ENCODE data around the gene RAB40C.
A peak's percentile ranks its signal among the peaks of the same experiment; 100 is the strongest.
"Not testable (repeated sequence)": the region's sequence is repeated elsewhere in the genome, so short reads cannot be mapped to it uniquely, and the experiment has no call there.

Gene RAB40C

GRCh38 chr16:591231-591630, 1.4 kb downstream of the RAB40C start:
- DNase-seq, result no peak

GRCh38 chr16:591892-592517, 2.1 kb downstream of the RAB40C start:
- no peak for DNase-seq

DNA sequence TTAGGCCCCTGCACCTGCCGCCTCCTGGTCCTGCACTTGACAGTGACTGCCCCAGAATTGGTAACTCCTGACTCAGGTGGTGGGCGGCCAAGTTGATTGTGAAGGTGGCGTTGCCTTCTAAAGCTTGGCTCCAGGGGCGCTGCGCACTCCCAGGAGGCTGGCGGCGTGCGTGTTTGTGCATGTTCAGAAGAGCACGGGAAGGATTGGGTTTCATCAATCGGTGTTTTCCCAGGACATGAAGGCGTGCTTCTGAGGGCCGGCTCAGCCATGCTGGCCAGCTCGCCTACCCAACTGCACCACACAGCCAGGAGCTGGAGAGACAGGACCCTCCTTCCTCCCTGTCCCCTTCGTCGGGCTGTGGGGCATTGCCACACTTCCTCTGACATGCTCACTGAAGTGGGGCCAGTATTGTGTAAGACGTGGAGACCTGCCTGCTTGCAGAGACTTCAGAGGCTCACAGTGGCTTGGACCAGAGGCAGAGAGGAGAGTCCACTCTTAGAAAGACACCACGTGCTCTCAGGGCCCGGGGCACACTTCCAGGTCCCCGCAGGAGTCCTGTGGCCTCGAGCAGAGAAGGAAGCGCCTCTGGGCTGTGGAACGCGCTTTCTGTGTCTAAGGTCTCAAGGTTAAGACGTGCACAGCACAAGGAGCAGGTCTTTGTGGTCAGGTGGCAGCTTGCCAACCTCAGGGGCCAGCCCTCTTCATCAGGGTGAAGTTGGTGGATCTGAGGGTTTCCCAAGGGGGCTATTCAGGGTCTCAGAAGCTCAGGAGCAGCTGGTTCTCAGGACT, 2.8 kb downstream of the RAB40C start:
- DNase-seq, result peak; percentile 25

GRCh38 chr16:593406-593805, 3.5 kb downstream of the RAB40C start:
- no peak for DNase-seq

GRCh38 chr16:593807-594206, 3.9 kb downstream of the RAB40C start:
- no peak for DNase-seq

DNA sequence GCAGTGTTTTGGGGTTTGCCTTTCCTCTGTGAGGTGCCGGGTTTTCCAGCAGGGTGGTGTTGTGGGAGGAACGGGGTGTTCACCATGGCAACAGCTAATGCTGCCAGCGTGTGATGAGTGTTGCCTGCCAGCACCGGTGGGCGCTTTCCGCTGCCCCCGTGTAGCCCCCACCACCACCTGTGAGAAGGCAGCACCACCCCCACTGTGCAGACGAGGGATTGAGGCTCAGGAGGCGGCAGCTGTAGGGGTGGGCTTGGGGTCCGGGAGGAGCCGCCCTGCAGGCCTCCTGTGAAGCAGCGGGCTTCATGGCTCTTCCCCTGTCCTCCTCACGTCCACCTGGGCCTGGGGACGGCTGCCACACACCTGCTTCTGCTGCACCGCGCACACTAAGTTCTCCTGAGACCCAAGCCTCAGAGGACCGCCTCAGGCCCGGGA, 5.2 kb downstream of the RAB40C start:
- no peak for DNase-seq

- DNase-seq, result no peak
Measured at GRCh38 chr16:595942-596735, 6.3 kb downstream of the RAB40C start.

- no peak for DNase-seq
Measured at GRCh38 chr16:596736-597060, 6.8 kb downstream of the RAB40C start.

- DNase-seq, result not testable (repeated sequence)
Measured at GRCh38 chr16:597655-598054, 7.8 kb downstream of the RAB40C start.

- no peak for DNase-seq
Measured at GRCh38 chr16:598823-599739, 9.2 kb downstream of the RAB40C start.

DNA sequence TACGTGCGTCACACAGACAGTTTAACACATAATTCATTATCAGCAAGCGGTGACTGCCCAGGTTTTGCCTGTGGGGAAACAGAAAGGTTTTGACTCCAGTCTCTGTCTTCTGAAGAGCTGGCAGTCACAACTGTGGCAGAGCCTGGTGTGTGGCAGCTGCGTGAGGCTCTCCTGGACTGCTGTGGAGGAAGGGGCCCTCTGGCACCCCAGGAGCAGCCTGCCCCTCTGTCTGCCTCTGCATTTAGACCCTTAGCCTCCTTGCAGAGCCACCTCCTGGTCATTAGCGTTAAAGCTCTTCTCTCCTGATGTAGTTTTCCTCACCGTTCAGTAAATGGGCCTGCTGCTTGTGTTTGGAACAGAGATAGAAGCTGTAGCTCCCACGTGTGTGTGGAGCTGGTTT, 10.9 kb downstream of the RAB40C start:
- no peak for DNase-seq

GRCh38 chr16:603933-604332, 14.1 kb downstream of the RAB40C start:
- DNase-seq, result no peak

DNA sequence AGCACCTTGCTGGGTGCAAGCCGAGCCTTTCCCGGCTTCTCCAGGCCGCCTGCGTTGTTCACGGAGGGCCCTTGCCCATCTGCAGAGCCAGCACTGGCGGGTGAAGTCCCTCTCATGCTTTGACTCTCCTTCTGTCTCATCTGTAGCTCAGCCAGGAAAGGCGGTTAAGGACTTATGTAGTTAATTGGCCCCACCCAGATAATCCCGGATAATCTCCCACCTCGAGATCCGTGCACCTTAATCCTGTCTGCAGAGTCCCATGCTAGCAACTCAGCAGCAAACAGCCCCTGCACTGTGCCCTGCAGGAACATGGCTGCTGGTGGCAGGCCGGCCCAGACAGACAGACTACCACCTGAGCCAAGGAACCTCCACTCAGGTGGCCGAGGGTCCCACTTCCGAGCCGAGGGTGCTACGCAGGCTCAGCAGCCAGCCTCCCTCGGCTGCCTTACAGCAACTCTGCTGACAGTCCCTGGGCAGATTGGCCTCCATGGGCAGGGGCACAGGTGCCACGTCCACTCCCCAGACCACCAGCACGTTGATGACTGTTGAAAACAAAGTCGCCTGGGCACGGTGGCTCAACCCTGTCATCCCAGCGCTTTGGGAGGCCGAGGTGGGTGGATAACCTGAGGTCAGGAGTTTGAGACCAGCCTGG, 16.9 kb downstream of the RAB40C start:
- no peak for DNase-seq

DNA sequence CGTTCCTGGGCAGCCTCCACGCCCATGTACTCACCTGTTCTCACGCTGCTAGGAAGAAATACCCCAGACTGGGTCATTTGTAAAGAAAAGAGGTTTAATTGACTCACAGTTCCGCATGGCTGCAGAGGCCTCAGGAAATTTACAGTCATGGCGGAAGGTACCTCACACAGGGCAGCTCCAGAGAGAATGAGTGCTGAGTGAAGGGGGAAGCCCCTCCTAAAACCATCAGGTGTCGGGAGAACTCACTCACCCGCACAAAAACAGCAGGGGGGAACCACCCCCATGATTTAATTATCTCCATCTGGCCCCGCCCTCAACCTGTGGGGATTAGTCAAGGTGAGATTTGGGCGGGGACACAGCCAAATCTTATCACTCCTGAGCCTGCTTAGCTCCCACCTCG, 18.2 kb downstream of the RAB40C start:
- DNase-seq, result no peak

DNA sequence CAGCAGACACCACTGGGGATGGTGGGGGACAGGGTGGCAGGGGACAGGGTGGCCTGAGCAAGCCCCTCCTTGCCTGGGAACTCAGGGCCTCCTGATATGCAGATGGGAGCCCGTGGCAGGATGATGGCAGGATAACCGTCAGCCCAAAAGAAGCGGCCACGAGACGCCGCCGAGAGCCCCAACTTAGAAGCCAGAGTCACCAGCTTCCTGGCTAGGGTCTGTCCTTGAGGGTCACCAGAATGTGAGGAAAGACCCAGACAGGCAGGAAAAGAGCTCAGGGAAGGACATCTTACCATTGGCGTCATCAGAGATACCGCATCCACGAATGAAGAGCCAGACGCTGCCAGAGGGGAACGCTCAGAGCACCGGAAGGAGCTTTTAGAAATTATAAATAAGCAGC, 19.4 kb downstream of the RAB40C start:
- DNase-seq, result no peak

- DNase-seq, result no peak
Measured at GRCh38 chr16:609984-610383, 20.1 kb downstream of the RAB40C start.

DNA sequence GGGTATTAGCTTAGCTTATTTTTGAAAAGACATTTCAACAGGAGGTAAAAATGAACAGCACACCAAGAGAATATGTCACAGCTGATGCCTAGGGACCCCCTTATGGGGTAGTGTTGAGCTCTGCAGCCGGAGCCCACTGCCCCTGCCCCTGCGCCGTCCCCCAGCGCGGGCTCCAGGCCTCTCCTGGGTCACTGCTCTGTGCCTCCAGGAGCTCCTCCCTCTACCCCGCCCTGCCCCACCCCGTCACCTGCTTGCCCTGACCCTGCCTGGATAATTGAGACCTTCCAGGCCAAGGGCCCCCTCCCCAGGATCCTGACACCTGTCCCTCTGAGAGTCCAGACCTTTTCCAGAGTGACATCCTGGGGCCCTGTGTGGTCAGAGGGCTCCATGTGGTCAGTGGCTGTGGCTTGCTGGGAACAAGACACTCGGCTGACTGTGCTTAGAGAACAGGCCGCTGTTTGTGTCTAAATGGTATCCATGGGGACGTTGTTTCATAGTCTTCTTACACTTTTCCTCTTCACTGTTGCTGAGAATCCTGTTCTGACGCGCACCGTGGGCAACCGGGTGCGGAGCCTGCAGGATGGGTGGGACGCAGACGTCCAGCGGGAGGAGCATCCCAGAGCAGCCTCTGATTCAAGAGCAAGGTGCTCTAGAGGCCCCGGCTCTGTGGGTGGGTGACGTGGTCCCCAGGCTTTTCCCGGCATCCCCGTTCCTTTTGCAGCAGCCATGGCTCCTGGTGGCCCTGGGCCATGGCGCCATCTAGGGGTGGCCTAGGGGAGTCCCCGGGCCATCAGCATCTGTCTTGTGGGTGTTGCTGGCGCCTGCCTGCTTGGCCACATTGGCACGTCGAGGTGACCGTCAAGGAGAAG, 20.9 kb downstream of the RAB40C start:
- DNase-seq, result peak; percentile 38

GRCh38 chr16:615122-615521, 25.3 kb downstream of the RAB40C start:
- DNase-seq, result no peak

DNA sequence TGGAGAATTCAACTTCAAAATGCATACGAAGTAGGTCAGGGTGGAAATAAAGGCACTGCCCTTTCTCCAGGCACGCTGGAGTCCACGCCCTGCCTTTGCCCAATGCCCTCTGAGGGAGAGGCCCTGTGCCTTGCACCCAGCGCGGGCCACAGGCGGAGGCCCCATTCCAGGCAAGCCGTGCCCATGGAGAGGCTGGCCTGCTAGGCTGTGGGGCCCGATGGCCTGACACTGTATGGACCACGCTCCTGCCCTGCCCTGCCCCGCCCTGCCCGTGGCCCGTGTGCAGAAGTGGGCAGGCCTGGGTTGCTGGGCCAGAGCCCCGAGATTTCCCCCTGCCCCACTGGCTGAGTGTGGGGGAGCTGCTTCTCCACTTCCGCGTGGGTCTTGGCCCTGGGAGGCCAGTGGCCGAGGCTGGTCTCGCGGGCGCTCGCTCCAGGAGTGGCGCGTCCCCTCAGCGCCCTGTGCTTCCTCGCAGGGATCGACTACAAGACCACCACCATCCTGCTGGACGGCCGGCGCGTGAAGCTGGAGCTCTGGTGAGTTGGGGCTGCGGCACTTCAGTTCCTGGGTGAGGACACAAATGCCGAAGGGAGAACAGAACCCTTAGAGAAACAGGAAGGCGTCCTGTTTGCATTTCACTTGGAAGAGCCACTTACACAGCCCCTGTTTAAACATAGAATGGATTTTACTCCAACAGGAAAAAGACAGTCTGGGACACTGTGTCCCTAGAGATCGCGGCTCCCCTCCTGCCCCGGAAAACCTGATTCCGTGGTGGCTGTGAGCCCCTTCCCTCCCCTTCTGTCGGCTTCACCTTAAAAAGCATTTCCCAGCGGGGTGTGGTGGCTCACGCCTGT, 27.1 kb downstream of the RAB40C start:
- DNase-seq, result no peak

GRCh38 chr16:617855-618254, 28.0 kb downstream of the RAB40C start:
- no peak for DNase-seq
